GM18867 (cell line): Measurements from ENCODE around the gene ATP6V1B1.

Source experiments
- ATAC-seq: cut with Tn5 transposase; IDR thresholded peaks from one replicate; pipeline ENCODE4 v1.9.1; 2021; ENCODE audit warnings: mild to moderate bottlenecking, moderate library complexity; ENCODE audit not compliant: unreplicated experiment

ATP6V1B1 gene

DNA sequence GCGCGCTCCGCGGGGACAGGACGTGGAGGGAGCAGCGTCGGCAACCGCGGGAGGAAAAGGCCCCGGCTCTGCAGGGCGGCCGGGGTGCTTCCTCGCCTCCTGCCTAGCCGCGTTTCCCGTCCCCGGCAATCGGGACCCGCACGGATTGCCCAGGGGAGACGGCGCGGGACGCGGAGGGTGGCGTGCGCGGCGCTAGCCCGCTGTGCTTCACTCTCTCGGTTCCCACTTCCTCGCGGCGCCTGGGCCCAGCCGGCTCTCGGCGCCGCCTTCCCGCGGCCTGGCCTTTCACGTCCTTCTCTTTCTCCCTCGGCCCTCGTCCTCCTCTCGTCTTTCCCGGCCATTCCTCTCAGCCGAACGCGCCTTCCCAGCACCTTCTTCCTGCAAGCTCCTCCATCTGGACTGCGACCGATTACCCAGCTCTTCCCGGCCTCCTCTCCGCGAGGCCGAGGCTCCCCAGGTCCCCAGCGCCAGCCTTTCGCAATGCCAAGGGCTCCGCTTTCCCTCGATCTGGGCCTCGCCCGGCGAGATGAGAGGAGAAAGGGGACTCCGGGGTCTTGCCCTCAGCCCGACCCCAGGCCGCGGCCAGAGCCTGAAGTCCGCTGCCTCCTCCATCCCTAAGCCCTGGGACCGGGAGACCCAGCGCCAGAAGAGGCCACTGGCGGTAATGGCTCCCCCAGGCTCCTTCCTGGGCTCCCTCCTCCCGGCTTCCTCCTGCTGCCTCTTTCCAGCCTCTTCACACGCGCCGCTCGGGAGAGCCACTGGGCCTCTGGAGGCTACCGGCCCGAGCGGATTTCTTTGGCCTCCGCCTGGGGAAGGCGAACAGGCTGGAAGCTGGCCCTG, 34.3 kb upstream of the ATP6V1B1 start:
- ATAC-seq, result no peak

DNA sequence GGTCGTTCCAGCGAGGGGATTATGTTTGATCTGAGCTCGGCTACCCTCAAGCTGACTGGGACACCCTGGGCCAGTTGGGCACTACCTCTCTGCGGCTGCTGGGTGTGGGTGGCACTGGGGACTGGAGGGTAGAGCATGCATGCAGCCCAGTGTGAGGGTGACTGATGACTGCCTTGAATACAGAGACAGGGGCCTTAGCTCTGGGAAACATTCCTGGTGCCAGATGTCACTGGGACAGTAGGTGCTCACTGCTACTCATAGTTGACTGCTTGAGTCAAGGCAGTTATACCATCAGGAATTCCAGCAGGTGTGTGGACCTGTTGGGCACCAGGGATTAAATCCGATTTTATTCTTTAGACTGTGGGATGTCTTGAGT, 33.6 kb upstream of the ATP6V1B1 start:
- no peak for ATAC-seq

DNA sequence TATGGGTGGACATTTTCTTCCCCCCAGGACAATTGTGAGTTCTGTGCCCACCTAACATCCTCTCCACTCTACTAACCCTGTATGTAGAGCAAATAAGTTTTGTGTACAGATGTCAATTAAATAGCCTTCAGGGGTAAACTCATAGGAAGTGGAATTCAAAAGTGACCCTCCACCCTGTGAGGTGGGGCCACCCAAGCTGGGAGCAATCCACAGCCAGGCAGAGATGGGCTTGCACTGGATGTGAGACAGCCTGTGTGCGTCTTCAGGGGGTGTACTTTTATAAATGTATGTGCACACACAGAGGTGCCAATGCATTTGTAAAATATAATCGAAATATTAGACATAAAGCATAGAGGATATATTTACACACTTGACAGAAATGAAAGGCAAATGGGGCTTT, 33.1 kb upstream of the ATP6V1B1 start:
- ATAC-seq, result no peak

DNA sequence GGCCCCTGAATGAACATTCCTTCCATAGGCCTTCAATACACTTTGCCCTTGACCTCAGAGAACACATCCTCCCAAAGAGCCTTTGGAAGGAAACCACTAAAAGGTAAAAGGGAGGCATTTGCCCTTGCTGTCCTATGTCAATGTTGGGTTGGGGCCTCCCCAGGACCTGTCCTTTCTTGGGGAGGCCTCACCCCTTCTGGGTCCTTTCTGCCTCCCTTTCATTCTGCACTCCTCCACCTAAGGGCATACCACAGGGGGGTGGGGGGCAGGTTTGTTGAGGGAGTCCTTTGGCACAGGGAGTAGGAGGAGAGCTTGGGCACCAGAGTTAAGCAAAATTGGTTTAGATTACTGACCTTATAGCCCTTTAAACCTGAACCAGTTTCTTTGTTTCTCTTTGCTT, 32.5 kb upstream of the ATP6V1B1 start:
- ATAC-seq, result no peak

DNA sequence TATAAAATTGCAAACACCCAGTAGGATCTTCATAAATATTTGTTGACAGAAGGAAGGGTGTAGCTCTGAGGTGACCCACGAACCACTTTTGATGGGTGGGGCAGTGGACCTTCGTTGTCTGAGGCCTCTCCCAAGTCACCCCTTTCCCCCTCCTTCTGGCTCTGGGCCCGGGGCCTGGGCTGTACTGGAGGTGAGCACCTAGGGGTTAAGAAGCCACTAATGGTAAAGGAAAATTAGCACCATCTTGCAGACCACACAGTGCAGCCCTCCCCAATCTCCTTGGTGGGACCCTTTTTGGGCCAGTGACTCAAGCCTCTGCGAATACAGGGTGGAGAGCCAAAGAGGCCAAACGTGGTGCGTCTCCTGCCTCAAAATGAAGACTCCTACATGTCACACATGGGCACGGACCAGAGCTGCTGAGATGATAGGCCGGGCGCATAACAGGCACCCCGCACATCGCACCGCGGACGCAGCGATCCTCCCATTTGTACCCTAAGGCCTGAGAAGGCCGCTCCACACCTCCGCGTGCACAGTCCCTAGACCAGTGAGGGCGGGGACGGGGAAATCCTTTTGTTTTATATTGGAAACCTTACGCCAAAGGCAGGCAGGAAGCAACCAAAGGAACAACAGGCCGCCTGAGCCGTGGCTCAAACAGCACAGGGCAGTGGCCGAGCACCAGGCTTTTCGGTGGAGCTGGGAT, 31.9 kb upstream of the ATP6V1B1 start:
- ATAC-seq, result no peak

DNA sequence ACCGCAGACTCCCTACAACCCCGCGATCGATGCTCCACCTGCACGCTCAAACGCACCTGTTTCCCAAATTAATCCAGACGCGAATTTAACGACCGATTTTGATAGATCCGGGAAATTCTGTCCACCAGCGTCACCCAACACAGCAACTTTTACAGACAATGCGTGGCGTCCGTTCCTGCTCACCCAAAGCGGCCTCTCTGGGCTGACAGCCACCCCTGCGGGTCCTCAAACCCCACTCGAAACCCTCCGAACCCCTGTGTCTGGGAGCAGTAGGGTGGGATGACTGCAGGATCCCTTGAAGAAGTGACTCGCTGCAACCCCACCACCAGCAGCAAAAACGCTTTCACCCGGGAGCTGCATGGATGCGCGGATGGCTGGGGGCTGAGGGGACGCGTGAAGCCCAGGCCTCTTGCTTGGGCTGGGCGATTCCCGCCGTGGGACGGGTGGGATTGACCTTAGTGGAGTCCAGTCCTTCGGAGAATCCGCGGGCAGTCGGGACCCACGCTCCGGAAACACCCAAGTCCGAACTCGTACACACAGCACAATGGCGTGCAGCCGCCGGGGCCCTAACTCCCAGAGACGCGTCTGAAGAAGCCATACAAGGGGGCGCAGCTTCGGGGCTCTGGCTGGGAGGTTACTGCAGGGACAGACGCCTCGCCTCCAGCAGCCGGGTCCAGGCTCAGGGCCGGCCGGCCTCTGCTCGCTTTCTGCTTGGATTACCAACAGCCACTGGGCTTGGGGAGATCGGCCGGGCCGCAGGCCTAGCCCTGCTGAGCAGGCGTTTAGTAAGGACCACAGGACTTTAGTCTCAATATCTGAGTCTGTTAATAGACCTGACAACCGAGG, 31.1 kb upstream of the ATP6V1B1 start:
- no peak for ATAC-seq

DNA sequence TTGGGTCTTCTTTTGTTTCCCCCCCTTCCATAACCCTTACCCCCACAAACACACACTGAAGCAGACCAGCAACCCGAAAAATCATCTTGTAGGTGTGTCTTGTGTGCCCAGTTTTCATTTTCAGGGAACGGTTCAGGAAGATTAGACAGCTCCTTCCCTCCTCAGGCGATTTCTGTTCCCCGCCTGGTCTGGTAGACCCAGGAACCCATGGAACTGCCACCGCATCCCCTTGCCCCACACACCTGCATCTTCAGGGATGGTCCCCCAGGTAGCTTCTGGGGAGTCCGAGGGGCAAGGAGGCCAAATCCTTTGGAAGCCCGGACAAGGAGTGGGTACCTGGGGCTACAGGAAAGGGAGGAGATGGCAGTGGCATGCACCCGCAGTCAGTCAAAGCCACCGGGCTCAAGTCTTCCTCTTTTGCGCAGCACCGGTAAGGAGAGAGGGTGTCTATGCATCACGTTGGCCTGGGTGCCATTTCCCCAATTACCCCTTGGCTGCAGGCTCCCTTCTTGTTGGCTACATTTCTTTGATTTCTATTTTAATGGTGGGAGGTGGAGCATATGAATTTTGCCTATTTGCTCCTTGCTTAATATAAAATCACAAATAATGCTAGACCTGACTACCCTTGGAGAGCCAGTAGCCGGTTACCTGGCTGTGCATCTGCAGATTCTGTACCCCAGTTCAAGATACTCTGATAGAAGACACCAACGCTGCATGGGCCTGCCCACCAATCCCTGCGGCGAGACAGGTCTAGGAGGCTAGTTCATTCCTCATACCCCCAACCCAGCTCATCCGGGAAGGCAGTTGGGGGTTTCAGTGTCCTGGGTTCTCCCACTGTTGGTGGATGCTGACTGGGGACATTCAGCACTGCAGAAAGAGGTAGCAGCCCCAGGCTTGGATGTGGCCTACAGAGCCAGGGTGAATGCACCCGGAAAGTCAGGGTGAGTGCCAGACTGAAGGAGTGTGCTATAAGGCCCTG, 30.0 kb upstream of the ATP6V1B1 start:
- no peak for ATAC-seq

DNA sequence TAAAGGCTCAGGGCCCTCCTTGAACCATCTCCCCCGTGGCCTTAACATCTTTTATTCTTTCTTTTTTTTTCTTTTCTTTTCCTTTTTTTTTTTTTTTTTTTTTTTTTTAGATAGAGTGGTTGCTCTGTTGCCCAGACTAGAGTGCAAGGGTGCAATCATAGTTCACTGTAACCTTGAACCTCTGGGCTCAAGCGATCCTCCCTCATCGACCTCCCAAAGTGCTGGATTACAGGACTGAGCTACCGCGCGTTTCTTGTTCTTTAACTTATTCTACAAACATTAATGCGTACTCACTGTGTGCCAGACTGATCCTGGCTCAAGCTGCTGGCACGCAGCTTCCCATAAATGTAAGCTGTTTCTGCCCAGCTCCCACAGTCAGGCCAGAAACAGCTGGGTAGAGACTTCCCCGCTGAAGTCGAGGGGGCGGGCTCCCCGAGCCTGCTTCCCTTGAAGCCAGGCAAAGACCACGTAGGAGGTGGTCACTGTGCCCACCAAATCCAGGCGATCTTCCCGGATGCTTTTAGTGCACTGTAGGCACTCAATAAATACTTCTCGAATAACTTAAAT, 29.2 kb upstream of the ATP6V1B1 start:
- ATAC-seq, result no peak

DNA sequence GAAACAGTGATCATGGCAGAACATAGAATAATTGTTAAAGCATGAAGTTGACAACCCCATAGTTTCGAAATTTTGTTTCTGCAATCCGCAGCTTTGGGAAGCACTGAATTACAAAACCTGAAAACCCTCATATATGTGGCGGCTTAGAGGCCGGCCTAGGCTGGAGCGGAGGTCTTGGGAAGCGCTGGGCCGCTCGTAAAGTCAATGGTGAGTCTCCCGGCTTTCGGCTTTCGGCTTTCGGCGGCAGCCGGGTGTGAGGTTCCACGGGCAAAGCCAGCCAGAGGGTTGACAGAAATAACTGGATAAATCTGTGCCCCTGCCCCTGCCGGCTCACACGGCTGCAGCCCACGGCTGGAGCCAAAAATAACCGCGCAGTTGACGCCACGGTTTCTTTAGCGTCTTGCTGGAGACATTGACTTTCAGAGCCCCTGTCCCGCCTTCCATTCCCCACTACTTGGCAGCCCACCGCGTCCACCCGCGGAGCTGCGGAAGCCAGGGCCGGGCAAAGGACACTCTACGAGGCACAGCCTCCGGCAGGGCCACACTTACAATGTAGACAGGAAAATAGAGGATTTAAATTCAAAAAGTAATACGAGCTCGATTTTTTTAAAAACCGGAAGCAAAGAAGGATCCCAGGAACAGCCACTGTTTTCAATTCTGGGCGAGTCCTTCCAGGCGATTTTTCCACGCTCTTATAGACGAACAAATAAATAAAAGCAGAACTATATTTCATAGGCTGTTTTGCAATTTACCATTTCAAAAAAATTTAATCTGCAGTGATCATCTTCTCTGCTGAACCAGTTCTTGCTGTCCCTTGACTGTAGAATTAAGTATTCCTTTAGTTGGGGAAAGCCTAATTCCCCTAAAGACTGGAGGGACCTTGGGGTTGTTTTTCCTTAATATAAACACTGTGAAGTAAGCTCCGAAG, 28.3 kb upstream of the ATP6V1B1 start:
- no peak for ATAC-seq

DNA sequence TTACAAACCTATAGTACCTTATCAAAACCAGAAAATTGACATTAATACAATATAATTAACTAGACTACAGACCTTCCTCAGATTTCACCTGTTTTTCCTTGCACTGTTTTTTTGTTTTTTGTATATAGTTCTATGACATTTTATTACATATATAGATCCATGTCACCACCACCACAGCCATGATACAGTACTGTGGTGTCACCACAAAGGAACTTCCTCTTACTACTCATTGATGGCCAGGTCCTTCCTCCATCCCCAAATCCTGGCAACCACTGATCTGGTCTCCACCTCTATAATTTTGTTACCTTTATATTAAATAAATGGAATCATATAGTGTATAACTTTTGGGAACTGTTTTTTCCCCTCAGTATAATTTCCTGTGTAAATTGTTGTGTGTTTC, 19.4 kb upstream of the ATP6V1B1 start:
- ATAC-seq, result no peak

DNA sequence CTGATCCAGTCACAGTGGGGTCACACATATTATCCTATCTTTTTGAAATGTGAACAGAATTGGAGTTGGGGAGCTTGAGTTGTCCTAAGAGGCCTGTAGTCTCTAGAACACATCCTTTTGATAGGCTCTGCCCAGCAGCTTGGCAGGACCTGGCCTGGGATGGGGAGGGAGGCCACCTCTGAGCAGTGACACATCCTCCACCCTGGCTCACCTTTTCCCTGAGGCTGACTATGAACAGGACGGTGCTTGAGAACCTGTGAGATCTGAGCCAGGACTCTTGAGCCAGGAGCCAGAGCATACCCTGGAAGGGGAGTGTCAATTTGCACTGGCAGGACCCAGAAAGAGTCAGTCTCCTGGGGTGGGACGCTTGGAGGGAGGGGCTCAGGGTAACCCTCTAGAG, 17.7 kb upstream of the ATP6V1B1 start:
- no peak for ATAC-seq

DNA sequence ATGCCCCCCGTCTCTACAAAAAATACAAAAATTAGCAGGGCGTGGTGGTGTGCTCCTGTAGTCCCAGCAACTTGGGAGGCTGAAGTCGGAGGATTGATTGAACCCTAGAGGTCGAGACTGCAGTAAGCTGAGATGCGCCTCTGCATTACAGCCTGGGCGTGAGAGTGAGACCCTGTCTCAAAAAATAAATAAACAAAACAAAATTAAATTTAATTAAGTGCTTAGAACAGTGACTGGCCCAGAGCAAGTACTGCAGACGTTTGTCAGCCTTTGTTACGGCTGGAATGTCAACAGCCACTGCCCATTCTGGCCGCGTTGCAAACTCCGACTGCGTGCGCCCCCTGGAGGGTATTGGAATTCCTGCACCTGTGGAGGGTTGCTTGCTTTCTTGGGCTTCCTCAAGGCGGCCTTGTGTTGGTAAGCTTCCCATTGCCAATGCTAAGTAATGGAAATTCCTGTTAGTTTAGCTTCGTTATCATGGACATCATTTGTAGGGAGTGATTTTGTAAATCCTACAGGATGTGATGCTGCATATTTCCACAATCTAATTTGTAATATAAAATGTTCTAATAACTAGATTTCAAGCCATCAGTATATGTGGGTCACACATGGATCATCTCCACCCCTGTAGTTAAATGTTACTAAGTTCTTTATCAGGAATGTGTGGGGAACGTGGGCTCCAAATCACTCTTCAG, 15.9 kb upstream of the ATP6V1B1 start:
- ATAC-seq, result no peak

DNA sequence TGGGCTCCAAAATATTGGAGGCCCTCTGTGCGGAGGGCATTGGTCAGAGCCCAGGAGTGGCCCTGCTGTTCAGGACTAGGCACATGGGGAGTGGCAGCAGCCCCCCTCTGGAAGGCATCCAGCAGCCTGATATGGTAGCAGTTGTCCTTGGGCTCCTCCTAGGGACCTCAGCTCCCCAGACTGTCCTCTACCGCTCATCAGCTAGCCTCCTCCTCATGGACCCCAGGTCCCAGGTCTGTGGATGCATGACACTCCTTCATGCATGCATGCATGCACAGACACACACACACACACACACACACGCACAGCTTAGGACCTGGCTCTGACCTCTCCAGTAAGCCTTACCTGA, 15.4 kb upstream of the ATP6V1B1 start:
- no peak for ATAC-seq

DNA sequence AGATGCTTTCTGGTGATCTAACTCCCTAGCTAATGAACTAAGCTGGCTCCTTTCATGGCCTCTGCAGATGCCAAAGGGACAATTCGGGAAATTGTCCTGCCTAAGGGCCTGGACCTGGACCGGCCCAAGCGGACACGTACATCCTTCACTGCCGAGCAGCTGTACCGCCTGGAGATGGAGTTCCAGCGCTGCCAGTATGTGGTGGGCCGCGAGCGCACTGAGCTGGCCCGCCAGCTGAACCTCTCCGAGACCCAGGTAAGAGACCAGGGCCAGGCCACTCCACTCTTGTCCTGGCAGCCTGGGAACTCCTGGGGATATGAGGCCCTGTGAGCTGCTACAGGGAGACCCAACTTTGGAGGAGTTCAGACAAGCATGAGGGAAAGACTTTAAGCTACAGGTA, 14.7 kb upstream of the ATP6V1B1 start:
- no peak for ATAC-seq

DNA sequence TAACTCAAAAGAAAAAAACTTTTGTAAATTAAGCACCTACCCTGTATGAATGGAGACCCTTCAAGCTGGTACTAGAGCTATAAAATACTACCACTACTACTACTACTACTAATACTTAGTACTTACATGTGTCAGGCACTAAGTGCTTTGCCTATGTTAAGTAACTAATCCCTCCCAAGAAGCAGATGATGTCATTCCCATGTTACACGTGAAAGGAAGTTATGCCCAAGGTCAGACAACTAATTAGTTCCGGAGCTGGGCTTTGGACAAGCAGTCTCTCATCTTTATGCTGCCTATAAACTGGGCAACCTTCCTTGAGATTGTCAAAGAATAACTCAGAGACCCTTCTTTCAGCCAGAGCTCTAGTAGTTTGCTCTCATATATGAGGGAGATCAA, 13.9 kb upstream of the ATP6V1B1 start:
- no peak for ATAC-seq

DNA sequence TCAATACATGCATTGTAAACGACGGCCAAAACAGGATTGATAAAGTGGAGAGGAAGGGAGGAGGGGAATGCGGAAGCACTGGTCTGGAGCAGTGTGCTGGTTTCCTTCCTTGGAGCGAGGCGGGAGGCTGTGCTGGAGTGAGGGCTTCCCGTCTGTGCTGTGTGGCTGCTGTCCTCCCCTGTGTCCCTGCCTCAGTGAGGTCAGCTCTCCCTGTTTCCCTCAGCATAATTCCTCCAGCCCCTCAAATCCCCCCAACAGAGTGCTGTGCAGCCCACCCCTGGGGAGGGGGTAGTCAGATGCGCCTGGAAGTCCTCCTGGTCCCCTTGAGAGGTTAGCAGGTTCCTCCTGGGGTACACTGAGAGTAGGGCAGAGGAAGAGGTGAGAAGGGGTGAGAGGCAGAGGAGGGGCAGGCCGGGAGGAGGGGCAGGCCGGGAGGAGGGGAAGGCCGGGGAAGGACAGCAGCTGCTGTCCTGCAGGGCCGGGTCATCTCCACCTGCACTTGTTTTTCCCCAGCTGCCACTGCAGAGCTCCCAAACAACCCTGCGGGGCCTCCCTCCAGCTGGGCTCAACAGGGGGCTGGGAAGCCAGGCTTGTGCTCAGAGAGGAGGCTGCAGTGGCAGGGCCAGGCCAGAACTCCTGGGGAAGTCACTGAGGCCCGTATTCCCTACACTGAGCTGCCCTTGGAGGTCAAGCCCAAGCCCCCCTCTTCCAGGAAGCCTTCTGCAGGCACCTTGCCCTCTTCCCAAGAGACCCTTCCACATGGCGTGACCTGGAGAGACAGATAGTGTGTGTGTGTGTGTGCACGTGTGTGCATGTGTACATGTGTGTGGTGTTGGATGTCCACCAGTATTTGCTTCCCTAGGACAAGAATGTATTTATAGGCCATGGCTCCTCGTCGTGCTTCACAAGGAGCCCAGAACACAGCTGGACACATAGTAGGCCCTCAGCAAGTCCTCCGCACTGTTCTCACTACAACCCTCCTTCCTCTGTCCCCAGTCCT, 13.2 kb upstream of the ATP6V1B1 start:
- no peak for ATAC-seq

DNA sequence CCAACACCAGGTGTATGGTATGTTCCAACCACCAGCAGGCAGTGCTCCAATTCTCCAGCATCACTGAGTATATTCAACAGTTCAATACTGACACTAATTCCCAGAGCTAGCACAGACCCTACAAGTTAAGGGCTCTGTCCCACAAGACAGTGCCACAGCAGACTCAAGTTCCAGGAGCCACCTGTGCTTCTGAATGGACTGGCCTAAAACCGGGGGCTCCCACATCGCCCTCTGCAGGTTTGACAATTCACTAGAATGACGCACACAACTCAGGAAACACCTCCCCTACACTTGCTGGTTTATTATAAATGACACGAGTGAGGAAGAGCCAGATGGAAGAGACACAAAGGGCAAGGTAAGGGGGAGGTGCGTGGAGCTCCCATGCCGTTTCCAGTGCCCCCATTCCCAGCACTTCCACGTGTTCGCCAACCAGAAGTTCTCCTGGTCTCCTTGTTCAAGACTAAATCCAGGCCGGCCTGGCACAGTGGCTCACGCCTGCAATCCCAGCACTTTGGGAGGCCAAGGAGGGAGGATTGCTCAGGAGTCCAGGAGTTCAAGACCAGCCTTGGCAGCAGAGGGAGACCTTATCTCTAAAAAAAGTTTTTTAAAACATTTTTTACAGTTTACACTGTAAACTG, 12.2 kb upstream of the ATP6V1B1 start:
- no peak for ATAC-seq
